Measurements from ENCODE around the gene GRAP2. TPM values are rescaled to one million over a fixed set of nuclear protein-coding genes. Genes with fewer than 3 reads are reported as not detected.

Gene GRAP2
- total RNA-seq, 4 donors from 2014 or later = 5.8 to 92.4 (median 6.1) TPM

GRCh38 chr22:39916496-39916895, 15.6 kb downstream of the GRAP2 start:
- H3K36me3 ChIP-seq = no peaks in the 10 kb centered on the region
- H3K9me3 ChIP-seq = no peaks in the 10 kb centered on the region
- H3K27me3 ChIP-seq = no peaks in the 10 kb centered on the region
- TF ChIP-seq POLR2A (IDR thresholded peaks at IDR 0.05) = no peak
- TF ChIP-seq CTCF (IDR thresholded peaks at IDR 0.05) = no peak
- H3K27ac ChIP-seq = peak overlapping the region in 2 of 4 donors; percentile 5 to 22
- no peak overlapping the region for H3K4me3 ChIP-seq
- DNase-seq = no peak
- peaks cover 0 to 13% (median 0%) of the 10 kb centered on the region in 4 donors for H3K4me1 ChIP-seq

GRCh38 chr22:39917197-39917643, 16.3 kb downstream of the GRAP2 start:
- Histone ChIP-seq H3K27me3 (no peaks in the 10 kb centered on the region), H3K36me3 (no peaks in the 10 kb centered on the region), H3K9me3 (no peaks in the 10 kb centered on the region), H3K4me3 (no peak overlapping the region), H3K27ac (peak overlapping the region in 3 of 4 donors; percentile 4 to 44 (median 14)), H3K4me1 (peaks cover 0 to 14% (median 0%) of the 10 kb centered on the region in 4 donors)
- no peak for DNase-seq
- no peak for TF ChIP-seq CTCF (IDR thresholded peaks at IDR 0.05)
- no peak for TF ChIP-seq POLR2A (IDR thresholded peaks at IDR 0.05)

GRCh38 chr22:39917776-39918495, 17.1 kb downstream of the GRAP2 start:
- DNase-seq = no peak
- peaks cover 0 to 18% (median 0%) of the 10 kb centered on the region in 4 donors for H3K4me1 ChIP-seq
- H3K4me3 ChIP-seq = no peak overlapping the region
- TF ChIP-seq POLR2A (IDR thresholded peaks at IDR 0.05) (no peak), CTCF (IDR thresholded peaks at IDR 0.05) (no peak)
- H3K27me3 ChIP-seq = no peaks in the 10 kb centered on the region
- no peaks in the 10 kb centered on the region for H3K9me3 ChIP-seq
- no peaks in the 10 kb centered on the region for H3K36me3 ChIP-seq
- peak overlapping the region in 2 of 4 donors; percentile 14 to 44 for H3K27ac ChIP-seq

- Histone ChIP-seq H3K4me1 (peaks cover 0 to 14% (median 0%) of the 10 kb centered on the region in 4 donors), H3K27ac (peak overlapping the region in 2 of 4 donors; percentile 33 to 60), H3K9me3 (no peaks in the 10 kb centered on the region), H3K4me3 (no peak overlapping the region), H3K27me3 (no peaks in the 10 kb centered on the region), H3K36me3 (no peaks in the 10 kb centered on the region)
- no peak for DNase-seq
- no peak for TF ChIP-seq POLR2A (IDR thresholded peaks at IDR 0.05)
Observed at GRCh38 chr22:39920134-39920743, 19.4 kb downstream of the GRAP2 start.

GRCh38 chr22:39923696-39924095, 22.8 kb downstream of the GRAP2 start:
- no peak for TF ChIP-seq POLR2A (IDR thresholded peaks at IDR 0.05)
- TF ChIP-seq CTCF (IDR thresholded peaks at IDR 0.05) = no peak
- Histone ChIP-seq H3K36me3 (no peaks in the 10 kb centered on the region), H3K27me3 (no peaks in the 10 kb centered on the region), H3K27ac (no peak overlapping the region), H3K9me3 (no peaks in the 10 kb centered on the region), H3K4me1 (peaks cover 0 to 20% (median 0%) of the 10 kb centered on the region in 4 donors), H3K4me3 (no peak overlapping the region)
- no peak for DNase-seq

- no peaks in the 10 kb centered on the region for H3K27me3 ChIP-seq
- peaks cover 0 to 17% (median 0%) of the 10 kb centered on the region in 4 donors for H3K4me1 ChIP-seq
- DNase-seq = no peak
- no peak overlapping the region for H3K4me3 ChIP-seq
- H3K9me3 ChIP-seq = no peaks in the 10 kb centered on the region
- no peaks in the 10 kb centered on the region for H3K36me3 ChIP-seq
- TF ChIP-seq POLR2A (IDR thresholded peaks at IDR 0.05) = no peak
- TF ChIP-seq CTCF (IDR thresholded peaks at IDR 0.05) = no peak
- no peak overlapping the region for H3K27ac ChIP-seq
Observed at GRCh38 chr22:39924286-39924685, 23.4 kb downstream of the GRAP2 start.

All from Peyer's patch (tissue), 4 donors.